NCI-H2227 (cell line): ENCODE results near the gene POC1A.

Experiments
- DNase-seq: peaks from one replicate; lab custom pipeline; 2025; ENCODE audit not compliant: unreplicated experiment; lab: John Stamatoyannopoulos, UW

POC1A gene

DNA sequence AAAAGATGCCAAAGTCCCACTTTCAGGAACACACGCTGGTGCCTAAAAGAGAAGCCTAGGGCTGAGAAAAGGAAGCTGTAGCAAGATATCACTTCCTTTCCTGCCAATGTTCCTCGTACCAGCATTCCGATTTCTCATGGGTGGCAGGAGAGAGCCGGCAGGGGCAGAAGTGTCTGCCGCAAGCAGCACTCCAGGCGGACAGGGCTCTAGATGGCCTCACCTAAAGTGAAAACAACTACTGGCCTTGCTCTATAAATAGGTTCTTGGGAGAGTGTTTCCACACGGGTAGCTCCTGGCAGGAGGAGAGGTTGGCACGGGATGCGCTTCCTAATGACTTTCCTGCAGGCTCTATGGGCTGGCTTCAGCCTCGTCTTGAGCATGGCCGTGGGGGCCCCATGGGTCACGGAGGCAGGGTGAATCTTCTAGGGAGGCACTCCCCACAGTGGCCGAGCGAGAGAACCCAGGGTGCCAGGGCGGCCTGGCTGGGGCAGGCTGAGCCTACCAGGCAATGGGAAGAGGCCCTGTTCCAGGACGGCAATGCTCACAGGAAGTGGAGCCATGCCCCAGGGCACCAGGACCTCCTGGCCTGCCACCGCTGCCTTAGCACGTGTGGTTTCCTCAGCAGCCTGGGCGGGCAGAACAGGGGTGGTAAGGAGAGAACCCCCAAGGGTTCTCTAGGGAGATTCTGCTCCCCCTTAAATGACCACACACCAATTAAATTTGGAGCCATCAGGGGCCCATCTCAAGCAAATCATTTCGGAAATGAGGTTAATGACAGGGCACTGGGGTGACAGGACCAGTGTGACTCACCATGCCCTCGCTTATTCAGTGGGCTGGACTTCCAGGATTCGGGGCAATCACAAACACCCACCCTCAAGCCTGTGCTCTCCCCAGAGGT, 83.2 kb downstream of the POC1A start:
- no peak for DNase-seq

DNA sequence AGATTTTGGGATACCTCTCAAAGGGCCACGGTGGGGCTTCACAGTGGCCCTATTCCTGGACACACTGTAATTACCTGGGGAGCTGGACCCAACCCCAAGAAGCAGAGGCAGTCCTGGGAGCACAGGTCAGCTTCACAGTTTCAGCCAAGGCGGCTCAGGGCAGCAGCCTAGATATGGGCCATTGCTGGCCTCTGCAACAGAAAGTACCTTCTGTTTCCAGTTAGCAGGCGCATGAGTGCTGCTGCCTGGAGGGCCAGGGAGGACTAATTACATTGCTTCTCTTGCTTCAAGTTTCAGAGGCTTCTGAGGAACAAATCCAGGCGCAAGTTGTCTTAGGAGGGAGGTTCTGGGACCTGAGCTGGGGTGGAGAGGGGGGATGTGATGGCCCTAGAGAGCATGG, 84.4 kb downstream of the POC1A start:
- no peak for DNase-seq

GRCh38 chr3:52069135-52069534, 85.1 kb downstream of the POC1A start:
- DNase-seq: no peak

DNA sequence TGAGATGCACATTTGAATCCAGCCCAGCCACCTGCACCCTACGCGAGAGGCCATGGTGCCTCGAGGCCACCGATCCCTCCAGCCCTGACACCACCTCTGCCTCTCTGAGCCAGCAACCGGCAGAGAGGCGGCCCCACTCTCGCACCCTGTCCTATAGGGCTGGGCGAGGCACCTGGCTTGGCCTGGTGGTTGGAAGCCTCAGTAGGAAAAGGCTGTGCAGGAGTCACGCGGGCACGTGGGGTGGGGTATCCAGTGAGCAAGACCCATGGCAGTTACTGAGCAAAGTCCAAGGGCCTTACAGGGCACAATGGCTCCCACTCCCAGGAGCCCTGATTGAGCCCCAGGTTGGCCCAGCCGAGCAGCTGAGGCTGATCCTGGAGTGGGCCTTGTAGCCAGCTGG, 85.5 kb downstream of the POC1A start:
- no peak for DNase-seq

GRCh38 chr3:52068055-52068571, 86.1 kb downstream of the POC1A start:
- no peak for DNase-seq

- DNase-seq: no peak
Observed at GRCh38 chr3:52067526-52067925, 86.7 kb downstream of the POC1A start.

DNA sequence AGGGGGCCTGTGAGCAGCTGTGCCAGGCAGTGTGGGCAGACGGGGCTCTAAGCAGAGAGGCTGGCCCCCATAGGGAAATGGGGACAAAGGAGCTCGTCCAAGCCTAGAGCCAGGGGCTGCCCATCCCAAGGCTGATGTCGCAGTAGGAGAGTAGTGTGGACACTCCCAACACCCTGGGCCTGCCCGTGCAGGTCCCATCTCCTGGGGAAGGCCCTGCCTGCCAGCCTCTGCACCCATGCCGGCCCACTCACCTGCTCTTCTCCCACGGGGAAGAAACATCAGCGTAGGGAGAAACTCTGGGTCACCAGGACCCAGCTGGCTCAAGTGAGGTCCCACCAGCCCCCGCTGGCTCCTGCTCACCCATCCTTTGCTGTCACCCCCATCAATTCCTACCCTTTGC, 87.2 kb downstream of the POC1A start:
- DNase-seq: no peak

DNA sequence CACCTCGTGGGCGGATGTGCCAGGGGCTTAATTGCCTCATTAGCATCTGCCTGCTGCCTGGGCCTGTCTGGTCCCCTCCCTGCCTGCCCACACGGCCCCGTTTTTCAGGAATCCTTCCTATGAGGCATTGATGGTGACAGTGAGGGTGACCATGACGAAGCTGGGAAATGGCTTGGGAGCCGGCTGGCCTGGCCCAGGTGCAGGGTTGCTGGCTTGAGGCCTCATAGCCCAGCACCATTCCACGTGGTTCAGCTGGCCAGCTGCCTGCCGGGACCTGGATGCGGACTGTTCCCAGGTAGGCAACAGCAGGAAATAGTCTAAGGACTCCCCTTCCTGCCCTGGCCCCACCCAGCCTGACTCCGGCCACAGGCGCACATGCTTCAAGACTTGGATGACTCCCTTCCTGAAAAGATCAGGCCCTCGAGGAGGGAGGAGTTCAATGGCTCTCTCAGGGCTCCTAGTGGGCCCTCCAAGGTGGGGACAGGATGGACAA, 88.9 kb downstream of the POC1A start:
- DNase-seq: no peak

GRCh38 chr3:52064561-52064960, 89.7 kb downstream of the POC1A start:
- no peak for DNase-seq

DNA sequence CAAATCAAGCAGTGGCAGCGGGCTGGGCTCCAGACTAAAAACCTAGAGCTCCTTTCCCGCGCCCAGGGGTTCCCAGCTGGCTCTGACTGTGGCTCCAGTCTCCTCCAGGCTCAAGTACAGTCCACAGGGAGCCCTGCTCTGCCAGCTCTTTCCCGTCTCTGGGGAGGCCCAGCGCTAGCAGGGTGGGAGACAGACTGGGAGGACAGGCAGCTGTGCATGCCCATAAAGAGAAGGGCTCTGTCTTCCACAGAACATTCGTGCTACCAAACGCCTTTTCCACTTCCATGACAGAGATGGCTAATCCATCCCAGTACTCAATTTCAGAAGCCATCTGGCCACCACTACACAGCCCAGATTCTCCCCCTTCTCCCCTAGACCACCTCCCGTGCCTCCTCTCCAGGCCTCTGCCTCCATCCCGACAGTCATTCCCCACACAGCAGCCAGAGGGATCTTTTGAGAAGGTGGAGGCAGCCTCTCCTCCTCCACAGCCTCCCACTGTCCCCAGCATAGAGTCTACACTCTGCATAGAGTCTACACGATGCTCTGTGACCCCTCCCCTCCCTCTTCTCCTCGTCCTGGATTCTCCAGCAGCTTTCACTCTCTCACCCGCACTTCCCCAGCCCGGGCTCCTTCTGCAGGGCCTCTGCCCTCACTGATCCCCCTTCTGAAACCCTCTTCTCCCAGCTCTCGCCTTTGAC, 91.0 kb downstream of the POC1A start:
- no peak for DNase-seq

GRCh38 chr3:52062505-52062904, 91.7 kb downstream of the POC1A start:
- no peak for DNase-seq

GRCh38 chr3:52061121-52061910, 92.9 kb downstream of the POC1A start:
- no peak for DNase-seq

- no peak for DNase-seq
Observed at GRCh38 chr3:52059781-52060180, 94.4 kb downstream of the POC1A start.

DNA sequence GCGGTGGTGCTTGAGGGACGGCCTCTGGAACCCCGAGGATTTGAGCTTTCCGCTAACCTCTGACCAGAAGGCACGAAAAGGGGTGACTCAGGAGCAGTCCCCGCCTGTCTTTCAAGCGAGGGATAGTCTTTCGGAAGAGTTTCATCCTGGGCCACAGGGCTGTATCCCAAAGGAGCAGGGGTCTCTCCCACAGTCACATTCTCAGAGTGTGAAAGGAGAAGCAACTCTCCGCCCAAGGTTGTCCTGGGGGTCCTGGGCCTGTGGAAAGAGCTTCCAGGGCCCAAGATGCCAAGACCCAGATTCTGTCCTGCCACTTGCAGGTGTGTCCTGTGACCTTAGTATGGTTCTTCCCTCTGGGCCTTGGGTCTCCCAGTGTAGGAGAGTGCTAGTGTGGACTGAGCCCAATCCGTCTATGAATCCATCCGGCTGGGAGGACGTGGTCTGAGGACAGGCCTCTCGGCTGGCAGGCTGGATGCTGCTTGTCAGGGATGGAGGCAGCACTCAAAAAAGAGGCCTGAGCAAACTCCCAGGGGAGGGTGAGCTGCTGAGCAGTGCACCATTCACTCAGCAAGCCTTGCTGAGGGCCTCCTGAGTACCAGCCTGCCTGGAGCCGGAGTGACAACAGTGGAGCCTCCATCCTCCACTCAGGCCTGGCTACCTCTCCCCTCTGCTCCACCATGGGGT, 96.3 kb downstream of the POC1A start:
- DNase-seq: no peak

DNA sequence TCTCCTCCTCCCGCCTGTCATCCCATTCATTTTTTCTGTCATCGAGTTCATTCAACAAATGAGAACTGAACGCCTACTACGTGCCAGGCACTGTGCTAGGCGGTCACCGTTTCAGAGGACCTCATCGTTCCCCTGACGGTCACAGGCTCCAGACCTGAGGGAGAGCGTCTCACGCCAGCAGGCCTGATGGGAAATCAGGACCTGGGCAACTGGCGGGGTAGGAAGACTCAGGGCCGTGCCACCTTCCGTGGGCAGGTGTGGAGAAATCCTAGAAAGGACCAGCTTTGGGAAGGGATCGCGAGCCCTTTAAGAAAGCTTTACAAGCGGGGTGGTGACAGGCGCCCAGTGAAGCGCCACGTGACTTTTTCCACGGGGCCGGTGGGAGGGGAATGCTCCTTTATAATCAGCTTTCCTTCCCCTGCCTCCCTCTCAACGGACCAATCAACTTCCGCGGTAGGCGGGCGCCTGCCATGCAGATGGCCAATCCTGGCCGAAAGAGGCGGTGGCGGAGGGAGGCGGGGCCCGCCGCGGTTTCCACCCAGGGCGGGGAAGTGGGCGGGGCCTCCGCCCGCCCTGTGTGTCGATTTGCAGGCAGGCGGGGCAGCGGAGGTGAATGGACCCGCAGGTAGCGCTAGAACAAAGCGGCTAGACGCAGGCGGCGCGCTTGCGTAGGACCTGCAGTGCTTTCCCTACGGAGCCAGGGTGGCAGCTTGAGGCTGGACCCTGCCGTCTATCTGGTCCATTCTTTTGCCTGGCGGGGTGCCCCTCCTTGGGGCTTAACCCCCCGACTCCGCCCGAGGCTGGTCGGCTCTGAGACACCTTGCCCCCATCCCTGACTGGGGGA, 97.0 kb downstream of the POC1A start:
- peak; percentile 97 for DNase-seq

GRCh38 chr3:52056521-52056967, 97.7 kb downstream of the POC1A start, which contains the start of gene DUSP7:
DUSP7 (minus strand) TSS chr3:52056571; CDS start chr3:52056366, 205 bp downstream.
- DNase-seq: peak; percentile 73

DNA sequence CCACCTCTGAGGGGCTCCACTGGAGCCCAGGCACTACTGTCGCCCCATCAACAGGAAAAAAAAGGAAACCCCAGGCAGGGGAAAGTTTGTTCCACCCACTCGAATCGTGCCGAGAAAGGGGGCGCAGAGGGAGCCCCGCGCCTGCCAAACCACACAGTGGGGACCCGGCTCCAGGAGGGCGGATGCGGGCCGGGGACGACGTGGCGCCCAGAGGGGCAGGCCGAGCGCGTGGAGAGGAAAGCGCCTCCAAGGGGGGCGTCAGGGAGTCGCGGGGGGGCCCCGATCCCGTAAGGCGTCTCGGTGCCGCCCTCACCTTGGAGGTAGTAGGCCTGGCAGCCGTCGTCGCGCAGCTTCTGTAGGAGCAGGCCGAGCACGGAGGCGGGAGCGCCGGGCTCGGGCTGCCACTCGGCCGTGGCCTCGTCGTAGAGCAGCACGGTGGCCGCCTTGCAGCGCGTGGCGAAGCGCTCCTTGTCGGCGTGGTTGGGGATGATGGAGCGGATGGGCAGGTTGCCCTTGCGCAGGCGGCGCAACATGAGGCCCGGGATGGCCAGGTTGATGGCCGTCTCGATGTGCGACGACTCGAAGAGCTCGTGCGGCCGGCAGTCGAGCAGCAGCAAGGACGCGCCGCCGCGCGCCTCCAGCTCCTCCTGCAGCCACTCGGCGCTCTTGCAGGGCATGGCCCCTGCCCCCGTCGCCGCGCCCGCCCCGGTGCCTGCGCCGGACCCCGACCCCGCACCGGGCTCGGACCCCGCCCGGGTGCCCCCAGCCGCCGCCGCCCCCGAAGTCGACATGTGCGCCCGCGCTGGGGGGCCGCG, 98.5 kb downstream of the POC1A start:
- DNase-seq: peak; percentile 41

- DNase-seq: peak; percentile 5
Observed at GRCh38 chr3:52054661-52055511, 99.3 kb downstream of the POC1A start.
